COLO668 (cell line): ENCODE results near the gene CLTCL1.

ENCODE experiments used
- DNase-seq: peaks from one replicate; lab custom pipeline; 2025; ENCODE audit not compliant: unreplicated experiment; lab: John Stamatoyannopoulos, UW

The CLTCL1 gene

DNA sequence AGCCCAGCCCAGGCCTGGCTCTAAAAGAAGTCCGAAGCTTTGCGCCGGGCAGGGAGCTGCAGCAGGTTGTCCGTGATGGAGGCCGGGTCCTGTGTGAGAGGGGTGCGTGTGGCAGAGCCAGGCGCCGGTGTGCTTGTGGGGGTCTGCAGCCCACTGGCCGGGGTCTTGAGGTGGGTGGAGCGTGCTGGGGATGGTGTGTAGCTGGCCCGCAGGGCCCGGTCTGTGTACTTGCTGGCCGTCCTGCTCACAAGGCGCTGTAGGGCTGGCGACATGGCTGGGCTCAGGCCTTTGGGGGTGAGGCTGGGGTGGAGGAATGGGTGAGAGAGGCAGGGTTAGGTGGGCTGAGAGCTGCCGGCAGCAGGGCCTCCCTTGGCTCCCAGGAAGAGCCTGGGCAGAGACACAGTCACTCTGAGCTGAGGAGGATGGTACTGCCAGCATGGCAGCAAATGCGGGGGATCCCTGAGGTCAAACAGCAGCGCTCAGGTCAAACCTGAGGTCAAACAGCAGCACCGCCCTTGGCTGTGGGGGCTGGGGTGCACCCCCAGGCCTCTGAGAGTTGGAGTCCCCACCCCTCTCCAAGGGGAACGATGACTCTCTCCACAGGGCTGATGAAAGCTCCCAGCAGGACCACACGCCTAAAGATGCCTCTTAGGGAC lies 157.2 kb downstream of the CLTCL1 start:
- no peak for DNase-seq

DNA sequence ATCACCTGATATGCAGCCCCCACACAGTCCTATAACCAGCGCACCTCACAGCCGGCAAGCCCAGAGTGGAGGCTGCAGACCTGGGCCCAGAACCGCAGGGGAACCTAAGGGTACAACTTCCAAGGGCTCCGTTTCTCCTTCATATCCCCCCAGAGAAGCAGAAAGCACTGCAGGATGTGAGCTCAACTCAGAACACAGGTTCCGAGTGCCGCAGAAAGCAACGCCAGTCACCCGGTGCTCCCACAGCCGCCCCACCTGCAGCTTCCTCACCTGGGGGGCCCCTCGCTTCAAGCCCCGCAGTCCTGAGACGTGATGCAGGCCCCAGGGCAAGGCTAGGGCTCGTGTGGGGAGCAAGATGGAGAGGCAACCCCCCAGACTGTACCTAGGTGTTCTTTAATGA lies 158.0 kb downstream of the CLTCL1 start:
- DNase-seq, result no peak

DNA sequence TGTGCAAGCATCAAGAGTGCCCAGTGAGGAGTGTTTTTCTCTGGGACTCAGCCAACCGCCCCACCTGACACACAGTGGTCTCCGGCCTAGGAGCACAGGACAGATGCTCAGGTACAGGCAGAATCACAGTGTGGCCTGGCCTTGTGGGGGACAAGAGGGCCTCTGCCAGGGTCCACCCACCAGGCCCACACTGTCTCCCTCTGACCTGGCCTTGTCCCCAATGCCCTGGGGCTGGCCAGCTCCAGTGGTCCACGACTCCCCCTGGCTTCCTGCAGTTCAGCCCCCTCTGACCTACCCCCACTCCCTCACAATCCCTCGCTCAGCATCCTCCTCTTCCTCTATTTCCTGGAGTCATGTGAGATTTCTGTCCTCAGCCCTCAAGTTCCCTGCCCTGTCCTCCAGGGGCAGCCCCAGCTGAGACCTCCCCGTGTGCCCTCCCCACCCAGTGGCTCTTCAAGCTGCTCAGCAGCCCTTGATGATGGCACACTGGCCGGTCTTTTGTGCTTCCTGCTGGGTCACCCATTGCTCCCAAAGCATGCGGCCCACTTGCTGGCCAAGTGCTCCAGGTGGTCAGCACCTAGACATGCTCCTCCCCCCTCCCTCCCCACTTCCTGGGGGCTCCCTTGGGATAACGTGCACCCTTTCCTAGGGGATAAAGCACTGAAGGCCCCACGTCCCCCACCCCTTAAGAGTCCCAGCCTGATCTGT lies 158.7 kb downstream of the CLTCL1 start:
- no peak for DNase-seq

DNA sequence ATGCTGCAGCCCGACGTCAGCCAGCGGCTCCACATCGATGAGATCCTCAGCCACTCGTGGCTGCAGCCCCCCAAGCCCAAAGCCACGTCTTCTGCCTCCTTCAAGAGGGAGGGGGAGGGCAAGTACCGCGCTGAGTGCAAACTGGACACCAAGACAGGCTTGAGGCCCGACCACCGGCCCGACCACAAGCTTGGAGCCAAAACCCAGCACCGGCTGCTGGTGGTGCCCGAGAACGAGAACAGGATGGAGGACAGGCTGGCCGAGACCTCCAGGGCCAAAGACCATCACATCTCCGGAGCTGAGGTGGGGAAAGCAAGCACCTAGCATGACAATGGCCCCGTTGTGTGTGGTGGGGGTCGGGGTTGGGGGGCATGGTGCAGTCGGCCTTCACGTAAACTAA lies 159.4 kb downstream of the CLTCL1 start:
- no peak for DNase-seq

DNA sequence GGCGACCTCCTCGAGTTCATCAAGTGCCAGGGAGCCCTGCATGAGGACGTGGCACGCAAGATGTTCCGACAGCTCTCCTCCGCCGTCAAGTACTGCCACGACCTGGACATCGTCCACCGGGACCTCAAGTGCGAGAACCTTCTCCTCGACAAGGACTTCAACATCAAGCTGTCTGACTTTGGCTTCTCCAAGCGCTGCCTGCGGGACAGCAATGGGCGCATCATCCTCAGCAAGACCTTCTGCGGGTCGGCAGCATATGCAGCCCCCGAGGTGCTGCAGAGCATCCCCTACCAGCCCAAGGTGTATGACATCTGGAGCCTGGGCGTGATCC lies 159.9 kb downstream of the CLTCL1 start:
- no peak for DNase-seq

DNA sequence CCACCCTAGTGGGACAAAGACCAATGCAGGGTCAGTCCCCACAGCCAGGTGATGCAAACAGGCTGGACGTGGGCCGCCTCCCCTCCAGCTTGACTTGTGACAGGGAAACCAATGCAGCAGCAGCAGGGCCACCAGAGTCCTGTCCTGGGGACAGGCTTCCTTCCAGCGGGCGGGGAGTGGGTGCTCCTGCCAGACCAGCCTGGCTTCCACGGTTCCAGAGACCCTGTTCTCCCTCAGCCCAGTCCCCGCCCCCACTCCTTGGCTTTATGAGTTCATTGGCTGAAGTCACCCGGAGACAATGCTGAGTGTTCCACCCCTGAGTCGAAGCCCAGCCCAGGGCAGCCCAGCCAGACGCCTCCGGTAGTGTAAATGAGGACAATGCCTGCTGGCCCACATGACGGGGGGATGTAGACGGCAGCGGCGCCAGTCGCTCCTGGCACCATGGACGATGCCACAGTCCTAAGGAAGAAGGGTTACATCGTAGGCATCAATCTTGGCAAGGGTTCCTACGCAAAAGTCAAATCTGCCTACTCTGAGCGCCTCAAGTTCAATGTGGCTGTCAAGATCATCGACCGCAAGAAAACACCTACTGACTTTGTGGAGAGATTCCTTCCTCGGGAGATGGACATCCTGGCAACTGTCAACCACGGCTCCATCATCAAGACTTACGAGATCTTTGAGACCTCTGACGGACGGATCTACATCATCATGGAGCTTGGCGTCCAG lies 160.4 kb downstream of the CLTCL1 start, which contains the start of gene TSSK2:
TSS of gene TSSK2 (plus strand) at position 350 of the 726 bp plus-strand sequence. CDS start at position 442, 92 bp downstream.
- DNase-seq, result no peak

DNA sequence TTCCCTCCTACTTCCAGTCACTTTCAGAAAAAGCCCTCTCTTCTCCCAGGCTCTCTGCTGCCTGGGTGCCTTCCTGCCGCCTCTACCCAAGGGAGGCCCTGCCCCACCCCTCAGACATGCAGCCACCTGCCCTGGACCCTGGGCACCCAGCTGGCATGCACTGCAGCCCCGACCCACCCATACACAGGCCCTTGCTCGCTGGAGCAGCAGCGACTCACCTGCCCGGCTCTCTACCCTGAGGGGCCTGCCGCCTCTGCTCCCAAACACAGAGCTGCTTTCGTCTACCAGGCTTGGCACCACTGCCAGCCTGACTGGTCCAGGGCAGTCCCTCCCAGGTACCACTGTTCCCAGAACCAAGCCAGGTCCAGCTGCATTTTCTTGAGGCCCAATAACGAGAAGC lies 161.6 kb downstream of the CLTCL1 start:
- DNase-seq, result no peak
